HepG2 (cell line): ENCODE results near the gene OGFR. TPM values are rescaled to one million over a fixed set of nuclear protein-coding genes. Genes with fewer than 3 reads are reported as not detected.

ENCODE experiments used
- ATAC-seq: fragments of 200-7000 bp; cut with Tn5 transposase; 3 replicates; pipeline ENCODE4 v1.9.1; 2020; ENCODE audit warnings: mild to moderate bottlenecking, moderate library complexity
- BruUV-seq: library from RNA; stranded (reverse); fragments of 400-500 nt; replicated peaks from 2 replicates; lab custom pipeline; 2021; lab: Mats Ljungman, UMichigan
- CTCF ChIA-PET: fragments of 300-600 bp; formaldehyde crosslinking; extraction: SDS; loops from one replicate; lab custom pipeline; 2021; ENCODE audit warnings: low total read pairs, inconsistent platforms, low intra/inter-chr PET ratio; lab: Yijun Ruan, JAX
- POLR2A ChIA-PET: fragments of 350-600 bp; sonication (Branson Sonifier 250); formaldehyde crosslinking; loops from one replicate; lab custom pipeline; 2020; ENCODE audit warnings: antibody characterized with exemption, inconsistent platforms; lab: Yijun Ruan, JAX
- DNase-seq: peaks from one replicate; pipeline ENCODE4 v3.0.0-alpha.2; 2015; ENCODE audit warnings: low spot score
- FAIRE-seq: peaks from 3 replicates; lab custom pipeline; 2011; peaks lifted over from hg19 to GRCh38; lab: Jason Lieb, UNC
- H2AFZ ChIP-seq: one replicate; pipeline ENCODE4 v1.6.1; 2011; ENCODE audit warnings: low read length, inconsistent platforms
- H3K27ac ChIP-seq: fragments of 300-600 bp; 3 replicates; pipeline ENCODE4 v1.8.0; 2011; ENCODE audit warnings: mixed run types, mild to moderate bottlenecking, mixed read lengths, low read length, inconsistent platforms; ENCODE audit not compliant: insufficient read depth; ENCODE audit errors: extremely low read length
- H3K27me3 ChIP-seq, 2 experiments: fragments of 200-600 bp in 1 of 2; 2 replicates in 1 of 2; 3 replicates in 1 of 2; pipeline versions ENCODE4 v1.6.0 to v1.8.0; 2011; ENCODE audit warnings: low read length in 2 of 2, mild to moderate bottlenecking in 2 of 2, moderate library complexity in 2 of 2, inconsistent platforms in 1 of 2; ENCODE audit not compliant: insufficient read depth in 2 of 2, control insufficient read depth in 1 of 2
- H3K36me3 ChIP-seq, 2 experiments: fragments of 200-600 bp in 1 of 2; replicated peaks in 1 of 2; 2 replicates in 1 of 2; 3 replicates in 1 of 2; pipeline versions ENCODE4 v1.5.1 to v1.8.0; 2011; ENCODE audit warnings: low read length in 2 of 2, inconsistent platforms in 1 of 2; ENCODE audit not compliant: insufficient read depth in 2 of 2, control insufficient read depth in 1 of 2
- H3K4me1 ChIP-seq: 2 replicates; pipeline ENCODE4 v1.5.1; 2012; ENCODE audit warnings: low read length, inconsistent platforms; ENCODE audit not compliant: insufficient read depth
- H3K4me2 ChIP-seq: 2 replicates; pipeline ENCODE4 v1.6.0; 2011; ENCODE audit warnings: low read depth, low read length, inconsistent platforms
- H3K4me3 ChIP-seq, 3 experiments: fragments of 200-600 bp in 1 of 3; sonication (generic), shearing (Covaris generic) in 1 of 3; replicated peaks in 1 of 3; 2 replicates each; pipeline ENCODE4 v1.5.1; 2011 to 2016; ENCODE audit warnings: low read length in 3 of 3, inconsistent platforms in 2 of 3, low read depth in 2 of 3, mild to moderate bottlenecking in 2 of 3, control low read depth in 1 of 3, mixed read lengths in 1 of 3; ENCODE audit not compliant: insufficient read depth in 1 of 3
- H3K79me2 ChIP-seq: one replicate; pipeline ENCODE4 v1.6.1; 2011; ENCODE audit warnings: low read length, inconsistent platforms; ENCODE audit not compliant: insufficient read depth
- H3K9ac ChIP-seq: 2 replicates; pipeline ENCODE4 v1.6.0; 2011; ENCODE audit warnings: mild to moderate bottlenecking, low read depth, low read length, inconsistent platforms; ENCODE audit not compliant: insufficient read depth
- H3K9me3 ChIP-seq: 2 replicates; pipeline ENCODE4 v1.5.1; 2012; ENCODE audit warnings: mild to moderate bottlenecking, low read length
- H4K20me1 ChIP-seq: 2 replicates; pipeline ENCODE4 v1.6.0; 2011; ENCODE audit warnings: inconsistent platforms, mild to moderate bottlenecking, low read length, moderate library complexity; ENCODE audit not compliant: insufficient read depth
- ATF1 ChIP-seq: IDR thresholded peaks from 2 replicates; pipeline ENCODE4 v1.6.1; 2016; ENCODE audit warnings: mild to moderate bottlenecking, control low read depth
- ATF7 ChIP-seq, 2 experiments: fragments of 450-650 bp in 1 of 2; sonication (generic) in 1 of 2; formaldehyde crosslinking in 1 of 2; IDR thresholded peaks; 2 replicates each; pipeline versions ENCODE4 v1.4.0 to v1.6.1; 2016 to 2020; ENCODE audit warnings: antibody characterized with exemption in 1 of 2, mild to moderate bottlenecking in 1 of 2, missing genetic modification reagents in 1 of 2
- CBX5 ChIP-seq: sonication (generic); formaldehyde crosslinking; IDR thresholded peaks from 2 replicates; pipeline ENCODE4 v1.4.0; 2020; ENCODE audit warnings: missing genetic modification reagents, borderline replicate concordance
- CEBPB ChIP-seq: IDR thresholded peaks from 2 replicates; pipeline ENCODE4 v1.6.1; 2011; ENCODE audit warnings: low read depth, low read length, improper control_type of control experiment, borderline replicate concordance
- E2F5 ChIP-seq: sonication (generic); formaldehyde crosslinking; conservative IDR thresholded peaks from 2 replicates; pipeline ENCODE4 v1.4.0; 2020; ENCODE audit warnings: missing genetic modification reagents
- GABPA ChIP-seq, 2 experiments: IDR thresholded peaks; 2 replicates each; pipeline ENCODE4 v1.6.1; 2011 to 2016; ENCODE audit warnings: low read depth in 2 of 2, low read length in 1 of 2, missing biosample characterization in 1 of 2, missing genetic modification characterization in 1 of 2
- HNRNPH1 ChIP-seq: fragments of 200-400 bp; formaldehyde crosslinking; optimal IDR thresholded peaks from 2 replicates; pipeline ENCODE3; 2017; ENCODE audit warnings: mild to moderate bottlenecking, low read depth, low read length
- JDP2 ChIP-seq: sonication (generic); formaldehyde crosslinking; IDR thresholded peaks from 2 replicates; pipeline ENCODE4 v1.8.1; 2022; ENCODE audit warnings: missing genetic modification reagents, borderline replicate concordance
- MED8 ChIP-seq: sonication (generic); formaldehyde crosslinking; IDR thresholded peaks from 2 replicates; pipeline ENCODE4 v1.8.1; 2023; ENCODE audit warnings: mild to moderate bottlenecking, missing genetic modification reagents; ENCODE audit not compliant: insufficient replicate concordance
- RAD51 ChIP-seq: fragments of 450-650 bp; IDR thresholded peaks from 2 replicates; pipeline ENCODE4 v1.6.1; 2016; ENCODE audit warnings: borderline replicate concordance
- ZFX ChIP-seq: sonication (generic); formaldehyde crosslinking; IDR thresholded peaks from 2 replicates; pipeline ENCODE4 v1.4.0; 2020; ENCODE audit warnings: mild to moderate bottlenecking, low read depth, missing genetic modification reagents, moderate library complexity
- ZNF275 ChIP-seq: sonication (generic); formaldehyde crosslinking; IDR thresholded peaks from 2 replicates; pipeline ENCODE4 v1.8.0; 2022; ENCODE audit warnings: missing genetic modification reagents, mild to moderate bottlenecking, inconsistent platforms, borderline replicate concordance
- ZNF513 ChIP-seq: sonication (generic); formaldehyde crosslinking; conservative IDR thresholded peaks from 2 replicates; pipeline ENCODE4 v1.5.0; 2020; ENCODE audit warnings: missing genetic modification reagents
- ZNF614 ChIP-seq: IDR thresholded peaks from 2 replicates; pipeline ENCODE4 v1.6.1; 2018; ENCODE audit warnings: missing biosample characterization, missing genetic modification reagents, inconsistent platforms, borderline replicate concordance
- ZNF619 ChIP-seq: sonication (generic); formaldehyde crosslinking; IDR thresholded peaks from 2 replicates; pipeline ENCODE4 v1.4.0; 2020; ENCODE audit warnings: mild to moderate bottlenecking, missing genetic modification reagents
- ZNF652 ChIP-seq: IDR thresholded peaks from 2 replicates; pipeline ENCODE4 v1.6.1; 2016; ENCODE audit warnings: low read depth, borderline replicate concordance
- ZNF7 ChIP-seq: IDR thresholded peaks from 2 replicates; pipeline ENCODE4 v1.6.1; 2016; ENCODE audit warnings: missing biosample characterization, missing genetic modification reagents
- ZNF782 ChIP-seq: sonication (generic); formaldehyde crosslinking; IDR thresholded peaks from 2 replicates; pipeline ENCODE4 v1.4.0; 2020; ENCODE audit warnings: missing genetic modification reagents, mild to moderate bottlenecking, borderline replicate concordance
- ZNF879 ChIP-seq: sonication (generic); formaldehyde crosslinking; IDR thresholded peaks from 2 replicates; pipeline ENCODE4 v1.8.1; 2023; ENCODE audit warnings: missing genetic modification reagents
- ZSCAN25 ChIP-seq: sonication (generic); formaldehyde crosslinking; IDR thresholded peaks from 2 replicates; pipeline ENCODE4 v1.8.0; 2022; ENCODE audit warnings: mild to moderate bottlenecking, missing genetic modification reagents
- WGBS: methylation state at CpG from one replicate; pipeline ENCODE4 v1.1.6; 2017; ENCODE audit warnings: low lambda C conversion rate; 5-methylcytosine and 5-hydroxymethylcytosine counted together
- in situ Hi-C: cut with HindIII; loops from 2 replicates; pipeline ENCODE4 v1.10.0; 2017; ENCODE audit warnings: low pct_unique_long_range_greater_than_20kb; ENCODE audit not compliant: extremely low pct_ligation_motif_present
- intact Hi-C: fragments of 100-400 bp; cut with micrococcal nuclease; formaldehyde crosslinking; loops from one replicate; pipeline ENCODE4 v1.10.0; 2022; ENCODE audit not compliant: unreplicated experiment
- polyA plus RNA-seq, 8 experiments: library from polyadenylated mRNA; depleted of rRNA in 3 of 8; stranded (reverse) in 7 of 8; unstranded in 1 of 8; fragments of >200 nt; fragmentation: Illumina TruSeq in 4 of 8; extraction: Trizol in 4 of 8; gene quantifications; 2 replicates each; pipeline versions ENCODE4 v1.2.1 to v1.2.3, GENCODE V29; 2011 to 2016; ENCODE audit warnings: low read depth in 4 of 8, missing spikeins in 1 of 8, mixed read lengths in 1 of 8; ENCODE audit not compliant: insufficient read depth in 1 of 8
- total RNA-seq, 5 experiments: library from RNA; depleted of rRNA; stranded (reverse); fragments of >200 nt; fragmentation: Illumina TruSeq; extraction: Trizol; gene quantifications; 2 replicates each; pipeline ENCODE4 v1.2.3, GENCODE V29; 2016; ENCODE audit warnings: low read depth in 1 of 5

Gene OGFR
- total and polyA plus RNA-seq, 2 of the 13 experiments (the other 11 are each of a cell fraction or from before 2014, with no cell fraction given), result 47.7 to 81.8 TPM

GRCh38 chr20:62776692-62777527 lies 27.7 kb upstream of the OGFR start:
- BruUV-seq, result no TSS peak
- CTCF ChIA-PET, result no interaction called here
- TF ChIP-seq RAD51 (no peak), ATF7 (IDR thresholded peaks at IDR 0.05) (no peak), ATF7 (CRISPR knock-in tag; IDR thresholded peaks at IDR 0.05) (no peak), ZNF275 (CRISPR knock-in tag) (no peak), HNRNPH1 (no peak), ZNF879 (CRISPR knock-in tag) (no peak), ZNF652 (CRISPR knock-in tag) (no peak), E2F5 (no peak), CEBPB (no peak), ZSCAN25 (CRISPR knock-in tag) (0 out of 2 replicates have a peak, but pooled peaks have one; percentile 45), GABPA (IDR thresholded peaks at IDR 0.05; ENCODE audit: low read depth, low read length) (peak; percentile 51), GABPA (CRISPR knock-in tag; IDR thresholded peaks at IDR 0.05; ENCODE audit: low read depth) (peak; percentile 91), ZNF782 (no peak), CBX5 (CRISPR knock-in tag) (no peak), ZNF614 (CRISPR knock-in tag) (no peak), ATF1 (CRISPR knock-in tag) (no peak), ZNF7 (CRISPR knock-in tag) (no peak), MED8 (CRISPR knock-in tag) (no peak), JDP2 (no peak), ZNF619 (CRISPR knock-in tag) (no peak), ZFX (CRISPR knock-in tag) (no peak), ZNF513 (CRISPR knock-in tag) (no peak)

More at GRCh38 chr20:62776692-62777527, 27.7 kb upstream of the OGFR start:
- no peaks in the 10 kb centered on the region for H3K79me2 ChIP-seq
- ATAC-seq (peak; percentile 3), DNase-seq (peak; percentile 58), FAIRE-seq (no peak)
- intact Hi-C loops, result no loop called here
- H3K4me2 ChIP-seq, result peak overlapping the region; percentile 57
- 38% methylated on average over 14 of the region's 14 CpGs for WGBS
- H3K4me3 ChIP-seq, result peak overlapping the region in 2 of 3 experiments; percentile 32 to 56; a peak in 3 of 6 replicates
- no peak overlapping the region for H3K27ac ChIP-seq
- peaks cover 33% of the 10 kb centered on the region for H3K4me1 ChIP-seq
- in situ Hi-C loops, result loop anchor here (10.0 to 25.0 kb wide), 2 partner anchors 92 to 265 kb away; no protein-coding TSS in a partner anchor
- H3K9ac ChIP-seq, result no peak overlapping the region; the same call in 1 of the 2 replicates
- POLR2A ChIA-PET, result no interaction called here
- no peak overlapping the region for H2AFZ ChIP-seq
- H3K27me3 ChIP-seq, result peaks cover 25 to 70% of the 10 kb centered on the region in 2 experiments
- no peaks in the 10 kb centered on the region for H4K20me1 ChIP-seq
- no peaks in the 10 kb centered on the region for H3K36me3 ChIP-seq
- no peaks in the 10 kb centered on the region for H3K9me3 ChIP-seq
